GM23338 (cell line): Measurements from ENCODE around the gene OXLD1. TPM values are rescaled to one million over a fixed set of nuclear protein-coding genes. Genes with fewer than 3 reads are reported as not detected.

Experiments used
- ATAC-seq: fragments of 200-7000 bp; cut with Tn5 transposase; 3 replicates; pipeline ENCODE4 v1.9.1; 2020
- DNase-seq: peaks from one replicate; pipeline ENCODE4 v3.0.0-alpha.2; 2015; ENCODE audit warnings: low spot score
- H2AFZ ChIP-seq: fragments of 200-600 bp; sonication (generic); 2 replicates; pipeline ENCODE4 v1.8.0; 2016; ENCODE audit warnings: antibody characterized with exemption, mild to moderate bottlenecking, moderate library complexity
- H3F3A ChIP-seq: fragments of 200-600 bp; sonication (generic); replicated peaks from 2 replicates; pipeline ENCODE4 v1.8.0; 2017; ENCODE audit warnings: antibody characterized with exemption, mixed run types, low read depth
- H3K27ac ChIP-seq: fragments of 200-600 bp; sonication (generic); 2 replicates; pipeline ENCODE4 v1.6.1; 2016; ENCODE audit warnings: low read depth
- H3K27me3 ChIP-seq: fragments of 200-600 bp; sonication (generic); 2 replicates; pipeline ENCODE4 v1.8.0; 2016; ENCODE audit warnings: mild to moderate bottlenecking, mixed run types, moderate library complexity; ENCODE audit not compliant: insufficient read depth
- H3K36me3 ChIP-seq: fragments of 200-600 bp; sonication (generic); 2 replicates; pipeline ENCODE4 v1.8.0; 2016; ENCODE audit warnings: mild to moderate bottlenecking; ENCODE audit not compliant: insufficient read depth
- H3K4me1 ChIP-seq: fragments of 200-600 bp; sonication (generic); 2 replicates; pipeline ENCODE4 v1.8.0; 2016; ENCODE audit warnings: mild to moderate bottlenecking, moderate library complexity; ENCODE audit not compliant: insufficient read depth
- H3K4me2 ChIP-seq: fragments of 200-600 bp; sonication (generic); 2 replicates; pipeline ENCODE4 v1.7.1; 2017; ENCODE audit warnings: mixed run types
- H3K4me3 ChIP-seq: fragments of 200-600 bp; sonication (generic); 2 replicates; pipeline ENCODE4 v1.6.1; 2016; ENCODE audit warnings: mixed run types
- H3K79me2 ChIP-seq: fragments of 200-600 bp; sonication (generic); replicated peaks from 2 replicates; pipeline ENCODE4 v1.8.0; 2017; ENCODE audit warnings: mild to moderate bottlenecking; ENCODE audit not compliant: insufficient read depth
- H3K9me2 ChIP-seq: fragments of 200-600 bp; sonication (generic); 2 replicates; pipeline ENCODE4 v1.8.0; 2017; ENCODE audit not compliant: insufficient read depth
- H4K20me1 ChIP-seq: fragments of 200-600 bp; sonication (generic); replicated peaks from 2 replicates; pipeline ENCODE4 v1.8.0; 2017; ENCODE audit warnings: mild to moderate bottlenecking; ENCODE audit not compliant: insufficient read depth
- H3K27ac Mint-ChIP-seq: 2 replicates; pipeline ENCODE4 v1.8.0; 2020; ENCODE audit warnings: inconsistent platforms, mild to moderate bottlenecking, moderate library complexity, mixed read lengths
- H3K27me3 Mint-ChIP-seq: 3 replicates; pipeline ENCODE4 v1.8.0; 2022; ENCODE audit warnings: low read depth, mild to moderate bottlenecking, moderate library complexity, mixed read lengths, inconsistent platforms; ENCODE audit not compliant: insufficient read depth, poor library complexity
- H3K36me3 Mint-ChIP-seq: 3 replicates; pipeline ENCODE4 v1.8.0; 2021; ENCODE audit warnings: low read depth, mild to moderate bottlenecking, inconsistent platforms, moderate library complexity, mixed read lengths
- H3K4me1 Mint-ChIP-seq: 3 replicates; pipeline ENCODE4 v1.8.0; 2020; ENCODE audit warnings: mild to moderate bottlenecking, inconsistent platforms, mixed read lengths
- H3K4me3 Mint-ChIP-seq: 3 replicates; pipeline ENCODE4 v1.8.0; 2021; ENCODE audit warnings: moderate library complexity, mild to moderate bottlenecking, inconsistent platforms, mixed read lengths
- H3K9me3 Mint-ChIP-seq: 3 replicates; pipeline ENCODE4 v1.8.0; 2020; ENCODE audit warnings: moderate library complexity, mild to moderate bottlenecking, inconsistent platforms, mixed read lengths
- POLR2AphosphoS5 ChIP-seq: IDR thresholded peaks from 2 replicates; pipeline ENCODE4 v1.6.1; 2016; ENCODE audit warnings: antibody characterized with exemption, low read depth
- polyA plus RNA-seq: library from polyadenylated mRNA; unstranded; fragments of >200 nt; fragmentation: Nextera tagmentation; extraction: Ambion mirVana; gene quantifications from 2 replicates; pipeline ENCODE4 v1.2.1, GENCODE V29; 2016
- total RNA-seq: library from RNA; depleted of rRNA; stranded (reverse); fragments of >200 nt; shearing (Covaris generic); gene quantifications from 2 replicates; pipeline ENCODE4 v1.2.3, GENCODE V29; 2014
- TF ChIP-seq, protein P1 (sequence below): IDR thresholded peaks from one replicate; pipeline ENCODE4 v1.6.1; 2018; ENCODE audit warnings: antibody characterized with exemption; ENCODE audit not compliant: unreplicated experiment
- TF ChIP-seq, protein P2 (sequence below): fragments of 250-450 bp; sonication (Bioruptor Pico); IDR thresholded peaks from 2 replicates; pipeline ENCODE4 v1.5.0; 2020; ENCODE audit warnings: mild to moderate bottlenecking, moderate library complexity

OXLD1 gene
- total and polyA plus RNA-seq, 2 experiments from 2014 or later, result 46.0 to 64.9 TPM

DNA sequence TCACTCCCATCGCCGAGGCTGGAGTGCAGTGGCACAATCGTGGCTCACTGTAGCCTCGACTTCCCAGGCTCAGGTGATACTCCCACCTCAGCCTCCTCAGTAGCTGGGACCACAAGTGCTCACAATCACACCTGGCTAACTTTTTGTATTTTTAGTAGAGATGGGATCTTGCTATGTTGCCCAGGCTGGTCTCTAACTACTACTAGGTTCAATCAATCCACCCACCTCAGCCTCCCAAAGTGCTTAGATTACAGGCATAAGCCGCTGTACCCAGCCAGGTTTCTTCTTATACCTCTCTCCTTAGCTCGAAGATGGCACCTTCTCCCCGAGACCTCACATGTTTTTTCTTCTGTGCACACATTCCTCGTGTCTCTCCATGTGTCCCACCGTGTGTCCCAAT lies 26.4 kb downstream of the OXLD1 start:
- H3K4me1 Mint-ChIP-seq, result peaks cover 9% of the 10 kb centered on the region
- no peak overlapping the region for H3K27ac ChIP-seq
- H3K27me3 Mint-ChIP-seq, result no peaks in the 10 kb centered on the region
- DNase-seq, result no peak
- no peak overlapping the region for H2AFZ ChIP-seq
- peaks cover 16% of the 10 kb centered on the region for H3K79me2 ChIP-seq
- H3K4me3 ChIP-seq, result no peak overlapping the region
- no peaks in the 10 kb centered on the region for H3K36me3 ChIP-seq
- no peak overlapping the region for H3K27ac Mint-ChIP-seq
- no peak for ATAC-seq
- peaks cover 13% of the 10 kb centered on the region for H4K20me1 ChIP-seq
- no peak for TF ChIP-seq POLR2AphosphoS5
- TF ChIP-seq, protein P1, sequence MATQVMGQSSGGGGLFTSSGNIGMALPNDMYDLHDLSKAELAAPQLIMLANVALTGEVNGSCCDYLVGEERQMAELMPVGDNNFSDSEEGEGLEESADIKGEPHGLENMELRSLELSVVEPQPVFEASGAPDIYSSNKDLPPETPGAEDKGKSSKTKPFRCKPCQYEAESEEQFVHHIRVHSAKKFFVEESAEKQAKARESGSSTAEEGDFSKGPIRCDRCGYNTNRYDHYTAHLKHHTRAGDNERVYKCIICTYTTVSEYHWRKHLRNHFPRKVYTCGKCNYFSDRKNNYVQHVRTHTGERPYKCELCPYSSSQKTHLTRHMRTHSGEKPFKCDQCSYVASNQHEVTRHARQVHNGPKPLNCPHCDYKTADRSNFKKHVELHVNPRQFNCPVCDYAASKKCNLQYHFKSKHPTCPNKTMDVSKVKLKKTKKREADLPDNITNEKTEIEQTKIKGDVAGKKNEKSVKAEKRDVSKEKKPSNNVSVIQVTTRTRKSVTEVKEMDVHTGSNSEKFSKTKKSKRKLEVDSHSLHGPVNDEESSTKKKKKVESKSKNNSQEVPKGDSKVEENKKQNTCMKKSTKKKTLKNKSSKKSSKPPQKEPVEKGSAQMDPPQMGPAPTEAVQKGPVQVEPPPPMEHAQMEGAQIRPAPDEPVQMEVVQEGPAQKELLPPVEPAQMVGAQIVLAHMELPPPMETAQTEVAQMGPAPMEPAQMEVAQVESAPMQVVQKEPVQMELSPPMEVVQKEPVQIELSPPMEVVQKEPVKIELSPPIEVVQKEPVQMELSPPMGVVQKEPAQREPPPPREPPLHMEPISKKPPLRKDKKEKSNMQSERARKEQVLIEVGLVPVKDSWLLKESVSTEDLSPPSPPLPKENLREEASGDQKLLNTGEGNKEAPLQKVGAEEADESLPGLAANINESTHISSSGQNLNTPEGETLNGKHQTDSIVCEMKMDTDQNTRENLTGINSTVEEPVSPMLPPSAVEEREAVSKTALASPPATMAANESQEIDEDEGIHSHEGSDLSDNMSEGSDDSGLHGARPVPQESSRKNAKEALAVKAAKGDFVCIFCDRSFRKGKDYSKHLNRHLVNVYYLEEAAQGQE, result no peak
- TF ChIP-seq, protein P2, sequence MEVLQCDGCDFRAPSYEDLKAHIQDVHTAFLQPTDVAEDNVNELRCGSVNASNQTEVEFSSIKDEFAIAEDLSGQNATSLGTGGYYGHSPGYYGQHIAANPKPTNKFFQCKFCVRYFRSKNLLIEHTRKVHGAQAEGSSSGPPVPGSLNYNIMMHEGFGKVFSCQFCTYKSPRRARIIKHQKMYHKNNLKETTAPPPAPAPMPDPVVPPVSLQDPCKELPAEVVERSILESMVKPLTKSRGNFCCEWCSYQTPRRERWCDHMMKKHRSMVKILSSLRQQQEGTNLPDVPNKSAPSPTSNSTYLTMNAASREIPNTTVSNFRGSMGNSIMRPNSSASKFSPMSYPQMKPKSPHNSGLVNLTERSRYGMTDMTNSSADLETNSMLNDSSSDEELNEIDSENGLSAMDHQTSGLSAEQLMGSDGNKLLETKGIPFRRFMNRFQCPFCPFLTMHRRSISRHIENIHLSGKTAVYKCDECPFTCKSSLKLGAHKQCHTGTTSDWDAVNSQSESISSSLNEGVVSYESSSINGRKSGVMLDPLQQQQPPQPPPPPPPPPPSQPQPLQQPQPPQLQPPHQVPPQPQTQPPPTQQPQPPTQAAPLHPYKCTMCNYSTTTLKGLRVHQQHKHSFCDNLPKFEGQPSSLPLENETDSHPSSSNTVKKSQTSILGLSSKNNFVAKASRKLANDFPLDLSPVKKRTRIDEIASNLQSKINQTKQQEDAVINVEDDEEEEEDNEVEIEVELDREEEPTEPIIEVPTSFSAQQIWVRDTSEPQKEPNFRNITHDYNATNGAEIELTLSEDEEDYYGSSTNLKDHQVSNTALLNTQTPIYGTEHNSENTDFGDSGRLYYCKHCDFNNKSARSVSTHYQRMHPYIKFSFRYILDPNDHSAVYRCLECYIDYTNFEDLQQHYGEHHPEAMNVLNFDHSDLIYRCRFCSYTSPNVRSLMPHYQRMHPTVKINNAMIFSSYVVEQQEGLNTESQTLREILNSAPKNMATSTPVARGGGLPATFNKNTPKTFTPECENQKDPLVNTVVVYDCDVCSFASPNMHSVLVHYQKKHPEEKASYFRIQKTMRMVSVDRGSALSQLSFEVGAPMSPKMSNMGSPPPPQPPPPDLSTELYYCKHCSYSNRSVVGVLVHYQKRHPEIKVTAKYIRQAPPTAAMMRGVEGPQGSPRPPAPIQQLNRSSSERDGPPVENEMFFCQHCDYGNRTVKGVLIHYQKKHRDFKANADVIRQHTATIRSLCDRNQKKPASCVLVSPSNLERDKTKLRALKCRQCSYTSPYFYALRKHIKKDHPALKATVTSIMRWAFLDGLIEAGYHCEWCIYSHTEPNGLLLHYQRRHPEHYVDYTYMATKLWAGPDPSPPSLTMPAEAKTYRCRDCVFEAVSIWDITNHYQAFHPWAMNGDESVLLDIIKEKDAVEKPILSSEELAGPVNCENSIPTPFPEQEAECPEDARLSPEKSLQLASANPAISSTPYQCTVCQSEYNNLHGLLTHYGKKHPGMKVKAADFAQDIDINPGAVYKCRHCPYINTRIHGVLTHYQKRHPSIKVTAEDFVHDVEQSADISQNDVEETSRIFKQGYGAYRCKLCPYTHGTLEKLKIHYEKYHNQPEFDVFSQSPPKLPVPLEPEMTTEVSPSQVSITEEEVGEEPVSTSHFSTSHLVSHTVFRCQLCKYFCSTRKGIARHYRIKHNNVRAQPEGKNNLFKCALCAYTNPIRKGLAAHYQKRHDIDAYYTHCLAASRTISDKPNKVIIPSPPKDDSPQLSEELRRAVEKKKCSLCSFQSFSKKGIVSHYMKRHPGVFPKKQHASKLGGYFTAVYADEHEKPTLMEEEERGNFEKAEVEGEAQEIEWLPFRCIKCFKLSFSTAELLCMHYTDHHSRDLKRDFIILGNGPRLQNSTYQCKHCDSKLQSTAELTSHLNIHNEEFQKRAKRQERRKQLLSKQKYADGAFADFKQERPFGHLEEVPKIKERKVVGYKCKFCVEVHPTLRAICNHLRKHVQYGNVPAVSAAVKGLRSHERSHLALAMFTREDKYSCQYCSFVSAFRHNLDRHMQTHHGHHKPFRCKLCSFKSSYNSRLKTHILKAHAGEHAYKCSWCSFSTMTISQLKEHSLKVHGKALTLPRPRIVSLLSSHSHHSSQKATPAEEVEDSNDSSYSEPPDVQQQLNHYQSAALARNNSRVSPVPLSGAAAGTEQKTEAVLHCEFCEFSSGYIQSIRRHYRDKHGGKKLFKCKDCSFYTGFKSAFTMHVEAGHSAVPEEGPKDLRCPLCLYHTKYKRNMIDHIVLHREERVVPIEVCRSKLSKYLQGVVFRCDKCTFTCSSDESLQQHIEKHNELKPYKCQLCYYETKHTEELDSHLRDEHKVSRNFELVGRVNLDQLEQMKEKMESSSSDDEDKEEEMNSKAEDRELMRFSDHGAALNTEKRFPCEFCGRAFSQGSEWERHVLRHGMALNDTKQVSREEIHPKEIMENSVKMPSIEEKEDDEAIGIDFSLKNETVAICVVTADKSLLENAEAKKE (CRISPR knock-in tag), result no peak
- no peak overlapping the region for H3K4me3 Mint-ChIP-seq
- H3K9me2 ChIP-seq, result no peaks in the 10 kb centered on the region
- H3K4me2 ChIP-seq, result no peak overlapping the region
- H3K9me3 Mint-ChIP-seq, result no peaks in the 10 kb centered on the region; the same call in 1 of the 3 replicates
- H3K4me1 ChIP-seq, result peaks cover 7% of the 10 kb centered on the region
- H3K27me3 ChIP-seq, result no peaks in the 10 kb centered on the region
- H3F3A ChIP-seq, result peaks cover 10% of the 10 kb centered on the region; the same call in 1 of the 2 replicates
- H3K36me3 Mint-ChIP-seq, result peaks cover 8% of the 10 kb centered on the region; the same call in 1 of the 3 replicates
